Islet precursor cell (in vitro differentiated cells): ENCODE measurements around the gene GPX3.

ENCODE experiments used
- DNase-seq: peaks from one replicate; pipeline ENCODE4 v3.0.0-alpha.2; 2018

GPX3 gene

DNA sequence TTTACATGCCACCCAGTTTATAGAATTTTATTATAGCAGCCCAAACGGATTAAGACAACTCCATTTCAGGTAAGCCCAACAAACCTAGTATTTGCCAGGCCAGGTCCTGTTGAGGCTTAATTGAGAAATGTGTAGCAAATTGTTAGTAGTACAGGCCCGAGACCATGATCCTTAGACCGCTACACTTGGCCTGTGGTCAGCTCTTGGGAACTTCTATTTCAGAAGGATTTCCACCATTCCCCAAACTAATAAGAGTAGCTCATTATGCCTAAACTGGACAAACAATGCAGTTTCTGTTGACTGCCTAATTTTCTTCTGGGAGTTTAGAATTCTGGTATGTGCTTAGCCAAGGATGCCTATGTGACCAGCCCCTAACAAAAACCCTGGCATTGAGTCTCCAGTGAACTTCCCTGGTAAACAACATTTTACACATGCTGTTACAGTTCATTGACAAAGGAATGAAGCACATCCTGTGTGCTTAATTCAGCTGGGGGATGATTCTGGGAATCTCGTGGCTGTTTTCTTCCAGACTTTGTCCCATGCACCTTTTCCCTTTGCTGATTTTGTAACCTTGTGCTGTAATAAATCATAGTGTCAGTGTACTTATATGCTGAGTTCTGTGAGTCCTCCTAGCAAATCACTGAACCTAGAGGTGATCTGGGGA lies 5.6 kb upstream of the GPX3 start:
- no peak for DNase-seq

DNA sequence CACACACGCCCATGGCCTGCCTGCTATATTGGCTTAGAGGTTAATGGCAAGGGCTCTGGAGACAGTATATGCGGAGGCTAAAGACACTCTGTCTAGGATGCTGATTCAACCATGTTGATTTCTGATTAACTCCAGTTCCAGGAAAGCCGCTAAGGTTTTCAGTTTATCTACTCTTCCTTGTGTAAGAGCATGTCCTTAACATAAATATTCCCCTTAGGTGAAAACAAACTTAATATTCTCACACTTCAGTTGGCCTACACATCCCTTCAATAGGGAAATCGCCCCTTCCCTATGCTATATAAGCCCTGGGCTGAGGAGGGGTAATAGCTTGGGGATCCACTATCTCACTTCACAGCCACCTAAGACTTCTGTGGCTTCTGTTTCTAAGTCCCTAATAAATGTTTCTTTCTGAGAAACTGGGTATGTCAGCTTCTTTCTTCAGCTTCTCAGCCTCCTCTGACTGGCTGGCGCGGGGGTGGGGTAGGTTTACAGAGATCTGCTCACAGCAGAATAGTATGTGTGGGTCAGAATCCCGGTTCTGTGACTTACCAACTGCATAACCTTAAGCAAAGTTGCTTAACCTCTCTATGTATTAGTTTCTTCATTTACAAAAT lies 4.3 kb upstream of the GPX3 start:
- DNase-seq = no peak

- DNase-seq = no peak
Measured at GRCh38 chr5:151016700-151017099, 3.7 kb upstream of the GPX3 start.

DNA sequence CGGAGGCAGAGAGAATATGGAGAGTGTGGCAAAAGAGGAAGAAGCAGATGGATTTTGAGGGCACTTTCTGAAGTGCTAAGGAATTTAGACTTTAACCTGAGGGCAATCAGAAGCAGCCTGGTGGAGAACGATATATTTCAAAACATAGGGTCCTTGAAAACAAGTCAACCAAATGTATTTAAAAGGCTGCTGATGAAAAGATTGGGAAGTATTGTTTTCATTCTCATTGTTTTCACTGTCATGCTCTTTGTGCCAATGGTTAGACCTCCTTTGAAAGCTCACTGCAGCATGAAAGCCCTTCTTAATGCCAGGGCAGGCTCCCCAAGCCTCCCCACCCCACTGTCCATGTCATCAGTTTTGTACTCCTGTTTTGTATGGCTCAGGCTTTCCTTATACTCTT lies 2.5 kb upstream of the GPX3 start:
- DNase-seq = no peak

GRCh38 chr5:151018846-151019245 lies 1.5 kb upstream of the GPX3 start:
- DNase-seq = no peak

- DNase-seq = no peak
Measured at GRCh38 chr5:151019331-151019730, 1.1 kb upstream of the GPX3 start.

- no peak for DNase-seq
Measured at GRCh38 chr5:151021746-151022145, 1.4 kb downstream of the GPX3 start.

GRCh38 chr5:151022511-151023018 lies 2.2 kb downstream of the GPX3 start:
- DNase-seq = no peak

- DNase-seq = no peak
Measured at GRCh38 chr5:151023047-151023615, 2.7 kb downstream of the GPX3 start.

GRCh38 chr5:151023651-151024050 lies 3.3 kb downstream of the GPX3 start:
- no peak for DNase-seq

- DNase-seq = no peak
Measured at GRCh38 chr5:151024440-151025249, 4.3 kb downstream of the GPX3 start.

DNA sequence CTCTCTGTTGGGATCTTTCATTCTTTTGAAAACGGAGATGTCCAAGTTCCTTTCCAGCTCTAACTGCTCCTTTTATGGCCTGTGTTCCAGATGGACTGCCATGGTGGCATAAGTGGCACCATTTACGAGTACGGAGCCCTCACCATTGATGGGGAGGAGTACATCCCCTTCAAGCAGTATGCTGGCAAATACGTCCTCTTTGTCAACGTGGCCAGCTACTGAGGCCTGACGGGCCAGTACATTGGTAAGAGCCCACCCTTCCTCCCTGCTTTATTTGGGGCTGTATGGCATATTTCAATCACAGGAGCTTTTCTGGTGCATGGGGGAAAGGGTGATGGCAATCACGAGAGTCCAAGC lies 4.8 kb downstream of the GPX3 start:
- DNase-seq = no peak

DNA sequence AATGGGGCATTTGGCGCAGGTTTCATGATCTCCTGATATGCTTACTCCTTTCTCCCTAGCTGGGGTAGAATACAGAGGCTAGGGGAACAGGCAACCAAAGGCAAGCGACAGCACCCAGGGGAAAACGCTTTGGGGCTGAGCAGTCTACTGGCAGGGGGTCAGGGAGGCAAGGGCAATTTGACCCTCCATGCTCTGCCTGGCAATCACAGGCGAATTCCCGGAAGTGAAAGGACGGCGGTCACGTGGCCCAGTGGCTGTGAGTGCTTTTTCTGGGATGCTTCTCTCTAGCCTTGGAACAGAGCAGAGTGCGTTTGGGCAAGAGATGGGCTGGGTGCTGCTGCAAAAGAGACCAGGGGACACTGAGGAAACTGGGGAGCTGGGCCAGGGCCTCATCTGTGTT lies 5.7 kb downstream of the GPX3 start:
- DNase-seq = no peak

- DNase-seq = no peak
Measured at GRCh38 chr5:151026679-151027078, 6.3 kb downstream of the GPX3 start.

- DNase-seq = no peak
Measured at GRCh38 chr5:151027961-151028479, 7.6 kb downstream of the GPX3 start.

DNA sequence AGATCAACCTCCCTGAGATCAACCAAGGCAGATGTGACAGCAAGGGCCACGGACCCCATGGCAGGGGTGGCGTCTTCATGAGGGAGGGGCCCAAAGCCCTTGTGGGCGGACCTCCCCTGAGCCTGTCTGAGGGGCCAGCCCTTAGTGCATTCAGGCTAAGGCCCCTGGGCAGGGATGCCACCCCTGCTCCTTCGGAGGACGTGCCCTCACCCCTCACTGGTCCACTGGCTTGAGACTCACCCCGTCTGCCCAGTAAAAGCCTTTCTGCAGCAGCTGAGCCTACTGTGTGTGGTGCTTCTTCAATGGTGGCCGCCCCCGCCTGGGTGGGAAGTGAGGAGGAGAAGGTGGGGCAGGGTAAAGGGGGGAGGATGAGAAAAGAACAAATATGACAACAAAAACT lies 8.3 kb downstream of the GPX3 start:
- no peak for DNase-seq

- DNase-seq = no peak
Measured at GRCh38 chr5:151029179-151030055, 9.0 kb downstream of the GPX3 start.

- DNase-seq = no peak
Measured at GRCh38 chr5:151030056-151030336, 9.6 kb downstream of the GPX3 start.

GRCh38 chr5:151030379-151030778 lies 10.0 kb downstream of the GPX3 start:
- no peak for DNase-seq

DNA sequence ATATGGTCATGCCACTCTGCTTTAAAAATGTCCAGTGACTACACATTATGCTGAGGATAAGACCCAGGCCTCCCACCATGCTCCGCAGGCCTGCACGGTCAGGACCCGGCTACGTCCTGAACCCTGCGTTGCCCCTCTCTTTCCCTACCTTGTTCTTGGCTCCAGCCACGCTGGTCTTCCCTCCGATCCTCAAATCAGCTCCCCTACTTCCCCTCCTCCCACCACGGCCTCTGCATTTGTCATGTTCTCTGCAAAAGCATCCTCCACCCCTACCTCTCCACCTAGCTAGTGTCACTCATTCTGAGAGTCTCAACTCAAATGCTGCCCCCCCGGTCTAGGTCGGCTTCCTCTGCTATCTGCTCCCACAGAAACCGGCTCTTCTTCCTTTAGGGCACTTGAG lies 11.2 kb downstream of the GPX3 start:
- DNase-seq = no peak

DNA sequence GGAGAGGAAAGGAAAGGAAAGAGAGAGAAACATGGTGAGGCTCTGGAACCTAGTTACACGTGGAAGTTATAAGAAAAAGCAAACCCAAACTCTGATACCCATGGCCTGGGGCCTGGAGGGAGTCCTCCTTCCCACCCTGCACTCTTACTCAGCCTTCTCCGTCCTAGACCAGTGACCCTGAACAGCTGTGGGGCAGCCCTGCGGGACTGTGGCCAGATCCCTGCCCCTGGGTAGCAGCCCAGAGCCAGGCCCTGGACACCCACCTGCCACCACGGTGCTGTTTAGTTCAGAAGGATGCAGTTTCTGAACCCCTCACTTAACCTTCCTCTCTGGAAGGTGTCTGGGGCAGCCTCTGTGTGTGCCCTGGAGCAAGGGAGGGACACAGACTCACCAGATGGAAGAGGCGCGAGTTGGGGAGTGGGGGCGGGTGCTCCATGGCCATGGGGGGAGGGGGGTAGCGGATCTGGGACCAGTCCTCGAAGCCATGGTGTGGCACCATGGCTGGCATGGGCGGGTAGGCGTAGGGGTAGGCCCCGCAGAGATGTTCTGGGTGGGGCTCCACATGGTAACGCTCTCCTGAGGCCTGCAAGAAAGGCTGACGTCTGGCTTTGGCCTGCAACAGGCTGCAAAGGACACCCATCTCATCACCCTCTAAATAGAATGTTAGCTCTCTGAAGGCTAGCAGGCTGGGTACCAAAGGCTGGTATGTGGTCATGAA lies 13.0 kb downstream of the GPX3 start:
- DNase-seq = no peak
